HT-29 (cell line): ENCODE measurements around the gene HIRIP3. TPM values are rescaled to one million over a fixed set of nuclear protein-coding genes. Genes with fewer than 3 reads are reported as not detected.
"Not testable (repeated sequence)": the region's sequence is repeated elsewhere in the genome, so short reads cannot be mapped to it uniquely, and the experiment has no call there.

Experiments used
- DNase-seq: peaks from one replicate; pipeline ENCODE4 v3.0.0-alpha.2; 2015; ENCODE audit warnings: low spot score
- total RNA-seq: library from RNA; depleted of rRNA; stranded (reverse); fragments of >200 nt; shearing (Covaris generic); gene quantifications from 2 replicates; pipeline ENCODE4 v1.2.3, GENCODE V29; 2014

HIRIP3 gene
- total RNA-seq, 1 experiment from 2014 or later: 21.1 TPM

GRCh38 chr16:30016555-30017276 is 21.3 kb upstream of the HIRIP3 start:
- no peak for DNase-seq

GRCh38 chr16:30015450-30015849 is 20.0 kb upstream of the HIRIP3 start:
- not testable (repeated sequence) for DNase-seq

- DNase-seq: not testable (repeated sequence)
Measured at GRCh38 chr16:30012598-30012997, 17.2 kb upstream of the HIRIP3 start.

GRCh38 chr16:30011714-30012504 is 16.5 kb upstream of the HIRIP3 start:
- DNase-seq: no peak

- DNase-seq: no peak
Measured at GRCh38 chr16:30010844-30011713, 15.7 kb upstream of the HIRIP3 start, which contains the start of gene DOC2A. Gene DOC2A, minus strand, starts transcription at chr16:30011027. Its CDS starts 805 bp downstream, at chr16:30010222.

GRCh38 chr16:30009990-30010843 is 14.8 kb upstream of the HIRIP3 start:
- DNase-seq: no peak

GRCh38 chr16:30009085-30009862 is 13.9 kb upstream of the HIRIP3 start:
- DNase-seq: no peak

GRCh38 chr16:30007378-30007895 is 12.0 kb upstream of the HIRIP3 start:
- no peak for DNase-seq

GRCh38 chr16:30006659-30007377 is 11.4 kb upstream of the HIRIP3 start:
- no peak for DNase-seq

- DNase-seq: no peak
Measured at GRCh38 chr16:30006095-30006473, 10.7 kb upstream of the HIRIP3 start.

- DNase-seq: peak; percentile 41
Measured at GRCh38 chr16:30005341-30006094, 10.1 kb upstream of the HIRIP3 start.

- DNase-seq: peak; percentile 61
Measured at GRCh38 chr16:30004811-30005242, 9.4 kb upstream of the HIRIP3 start.

- no peak for DNase-seq
Measured at GRCh38 chr16:30004424-30004776, 9.0 kb upstream of the HIRIP3 start.

- no peak for DNase-seq
Measured at GRCh38 chr16:30003670-30004423, 8.4 kb upstream of the HIRIP3 start.

- no peak for DNase-seq
Measured at GRCh38 chr16:30002614-30003346, 7.4 kb upstream of the HIRIP3 start.

GRCh38 chr16:30000735-30001631 is 5.6 kb upstream of the HIRIP3 start:
- no peak for DNase-seq
